ENCODE data around the gene AVP.

The AVP gene

DNA sequence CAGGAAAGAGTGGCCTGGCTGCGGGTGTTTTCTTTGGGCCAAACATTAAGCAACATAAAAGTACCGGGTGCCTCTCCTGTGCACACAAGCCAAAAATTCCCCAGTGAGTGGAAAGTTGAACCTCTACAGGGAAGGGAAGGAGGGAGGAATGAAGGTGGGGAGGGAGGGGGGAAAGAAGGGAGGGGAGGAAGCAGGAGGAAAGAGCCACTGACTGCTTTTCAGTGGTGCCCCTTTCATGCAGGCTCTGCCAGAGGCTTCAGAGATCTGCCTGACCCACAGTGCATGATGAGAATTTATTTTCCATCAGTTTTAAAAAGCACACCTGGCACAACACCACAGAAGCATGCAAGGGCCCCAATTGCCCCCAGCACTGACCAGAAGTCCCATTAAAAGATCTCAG, 27.5 kb upstream of the AVP start:
- Histone ChIP-seq H3K9ac (ENCODE audit: low read length) (no peak overlapping the region), H2AFZ (ENCODE audit: low read depth, low read length, severe bottlenecking) (no peak overlapping the region), H3K4me3 (ENCODE audit: insufficient read depth, low read length, poor library complexity, severe bottlenecking) (no peak overlapping the region), H3K9me3 (ENCODE audit: insufficient read depth, low read length) (no peaks in the 10 kb centered on the region), H3K36me3 (ENCODE audit: low read length) (no peaks in the 10 kb centered on the region), H3K9me2 (replicated peaks; ENCODE audit: insufficient read depth, low read length) (no peaks in the 10 kb centered on the region), H3K4me2 (ENCODE audit: low read depth, low read length, poor library complexity, severe bottlenecking) (no peak overlapping the region), H3K79me2 (ENCODE audit: insufficient read depth, low read length) (no peaks in the 10 kb centered on the region), H4K20me1 (ENCODE audit: low read depth, low read length) (no peaks in the 10 kb centered on the region), H3K27ac (ENCODE audit: low read depth, low read length) (no peak overlapping the region), H3F3A (ENCODE audit: insufficient read depth) (no peaks in the 10 kb centered on the region), H3K27me3 (ENCODE audit: low read length) (no peaks in the 10 kb centered on the region)
- TF ChIP-seq, protein P1, sequence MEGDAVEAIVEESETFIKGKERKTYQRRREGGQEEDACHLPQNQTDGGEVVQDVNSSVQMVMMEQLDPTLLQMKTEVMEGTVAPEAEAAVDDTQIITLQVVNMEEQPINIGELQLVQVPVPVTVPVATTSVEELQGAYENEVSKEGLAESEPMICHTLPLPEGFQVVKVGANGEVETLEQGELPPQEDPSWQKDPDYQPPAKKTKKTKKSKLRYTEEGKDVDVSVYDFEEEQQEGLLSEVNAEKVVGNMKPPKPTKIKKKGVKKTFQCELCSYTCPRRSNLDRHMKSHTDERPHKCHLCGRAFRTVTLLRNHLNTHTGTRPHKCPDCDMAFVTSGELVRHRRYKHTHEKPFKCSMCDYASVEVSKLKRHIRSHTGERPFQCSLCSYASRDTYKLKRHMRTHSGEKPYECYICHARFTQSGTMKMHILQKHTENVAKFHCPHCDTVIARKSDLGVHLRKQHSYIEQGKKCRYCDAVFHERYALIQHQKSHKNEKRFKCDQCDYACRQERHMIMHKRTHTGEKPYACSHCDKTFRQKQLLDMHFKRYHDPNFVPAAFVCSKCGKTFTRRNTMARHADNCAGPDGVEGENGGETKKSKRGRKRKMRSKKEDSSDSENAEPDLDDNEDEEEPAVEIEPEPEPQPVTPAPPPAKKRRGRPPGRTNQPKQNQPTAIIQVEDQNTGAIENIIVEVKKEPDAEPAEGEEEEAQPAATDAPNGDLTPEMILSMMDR (IDR thresholded peaks at IDR 0.05; ENCODE audit: insufficient read depth, low read length, poor library complexity, severe bottlenecking): no peak
- TF ChIP-seq EZH2phosphoT487 (conservative IDR thresholded peaks at IDR 0.05; ENCODE audit: low read length): no peak

DNA sequence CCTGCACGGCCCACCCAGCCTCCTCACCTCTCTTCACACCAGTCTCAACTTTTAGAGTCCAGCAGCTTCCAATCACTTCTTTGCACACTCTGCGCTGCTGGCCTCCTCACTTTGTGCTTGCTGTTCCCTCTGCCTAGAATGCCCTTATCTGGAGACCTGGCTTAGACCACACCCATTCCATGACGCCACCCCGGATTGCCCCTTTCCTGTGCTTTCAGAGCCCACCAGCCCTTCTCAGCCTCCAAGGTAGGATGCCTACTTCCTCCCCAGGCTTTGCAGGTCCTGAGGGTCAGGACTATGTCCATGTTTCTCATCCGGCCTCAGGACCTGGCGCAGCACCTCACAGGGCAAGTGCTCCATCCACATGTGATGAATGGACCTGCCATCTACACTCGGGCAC, 27.0 kb upstream of the AVP start:
- Histone ChIP-seq H3K27me3 (ENCODE audit: low read length) (no peaks in the 10 kb centered on the region), H3K27ac (ENCODE audit: low read depth, low read length) (no peak overlapping the region), H2AFZ (ENCODE audit: low read depth, low read length, severe bottlenecking) (no peak overlapping the region), H3K9me3 (ENCODE audit: insufficient read depth, low read length) (no peaks in the 10 kb centered on the region), H3F3A (ENCODE audit: insufficient read depth) (no peaks in the 10 kb centered on the region), H3K4me2 (ENCODE audit: low read depth, low read length, poor library complexity, severe bottlenecking) (no peak overlapping the region), H4K20me1 (ENCODE audit: low read depth, low read length) (no peaks in the 10 kb centered on the region), H3K79me2 (ENCODE audit: insufficient read depth, low read length) (no peaks in the 10 kb centered on the region), H3K36me3 (ENCODE audit: low read length) (no peaks in the 10 kb centered on the region), H3K9me2 (replicated peaks; ENCODE audit: insufficient read depth, low read length) (no peaks in the 10 kb centered on the region), H3K9ac (ENCODE audit: low read length) (no peak overlapping the region), H3K4me3 (ENCODE audit: insufficient read depth, low read length, poor library complexity, severe bottlenecking) (no peak overlapping the region)
- TF ChIP-seq, protein P1 (IDR thresholded peaks at IDR 0.05; ENCODE audit: insufficient read depth, low read length, poor library complexity, severe bottlenecking): no peak
- no peak for TF ChIP-seq EZH2phosphoT487 (conservative IDR thresholded peaks at IDR 0.05; ENCODE audit: low read length)

DNA sequence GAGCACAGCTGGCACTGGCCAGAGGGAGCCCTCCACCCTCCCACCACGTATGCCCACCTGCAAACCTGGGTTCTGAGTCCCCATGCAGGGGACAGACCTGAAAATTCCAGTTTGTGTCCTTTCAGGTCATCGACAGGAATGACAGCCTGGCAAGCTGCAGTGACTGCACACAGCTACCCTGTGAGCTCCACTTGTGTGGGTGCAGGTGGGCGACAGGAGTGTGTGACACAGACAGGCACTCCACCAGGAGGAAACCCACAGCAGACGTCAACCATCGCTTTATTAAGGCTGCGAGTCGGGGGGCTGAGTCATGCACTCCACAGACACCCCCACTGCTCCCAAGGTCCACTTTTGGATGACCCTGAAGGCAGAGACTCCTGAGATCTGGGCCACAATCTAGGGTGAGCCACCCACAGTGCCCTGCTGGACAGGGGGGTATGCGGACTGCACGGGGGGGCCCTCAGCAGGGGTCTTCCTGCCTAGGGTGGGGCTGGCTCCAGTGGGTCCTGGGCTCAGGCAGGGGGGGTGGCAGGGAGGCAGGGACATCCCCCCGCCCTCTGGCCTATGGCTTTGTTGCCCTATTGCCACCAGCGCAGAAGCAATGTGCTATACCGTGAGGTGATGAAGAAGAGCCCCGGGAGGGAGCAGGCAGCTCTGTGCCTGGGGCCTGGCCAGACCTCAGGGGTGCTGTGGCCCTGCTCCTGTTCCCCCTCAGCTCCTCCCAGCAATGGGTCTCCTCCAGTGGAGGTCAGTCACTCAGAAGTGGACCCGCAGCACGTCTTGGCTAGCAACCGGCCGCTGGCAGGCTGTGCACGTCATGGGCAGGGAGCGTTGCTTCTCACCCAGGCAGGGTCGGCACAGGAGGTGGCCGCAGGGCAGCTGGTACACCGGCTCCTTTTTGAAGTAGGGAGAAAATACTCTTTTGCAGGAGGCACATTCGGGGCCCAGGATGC, 25.1 kb upstream of the AVP start:
- H3F3A ChIP-seq (ENCODE audit: insufficient read depth): no peaks in the 10 kb centered on the region
- no peak for TF ChIP-seq EZH2phosphoT487 (conservative IDR thresholded peaks at IDR 0.05; ENCODE audit: low read length)
- TF ChIP-seq, protein P1 (IDR thresholded peaks at IDR 0.05; ENCODE audit: insufficient read depth, low read length, poor library complexity, severe bottlenecking): no peak
- H3K9me2 ChIP-seq (replicated peaks; ENCODE audit: insufficient read depth, low read length): no peaks in the 10 kb centered on the region

More for the DNA sequence above, 25.1 kb upstream of the AVP start:
- Histone ChIP-seq H4K20me1 (ENCODE audit: low read depth, low read length) (no peaks in the 10 kb centered on the region), H3K9me3 (ENCODE audit: insufficient read depth, low read length) (no peaks in the 10 kb centered on the region), H3K4me2 (ENCODE audit: low read depth, low read length, poor library complexity, severe bottlenecking) (no peak overlapping the region), H2AFZ (ENCODE audit: low read depth, low read length, severe bottlenecking) (no peak overlapping the region), H3K9ac (ENCODE audit: low read length) (no peak overlapping the region), H3K27me3 (ENCODE audit: low read length) (no peaks in the 10 kb centered on the region), H3K36me3 (ENCODE audit: low read length) (no peaks in the 10 kb centered on the region), H3K79me2 (ENCODE audit: insufficient read depth, low read length) (no peaks in the 10 kb centered on the region), H3K27ac (ENCODE audit: low read depth, low read length) (no peak overlapping the region), H3K4me3 (ENCODE audit: insufficient read depth, low read length, poor library complexity, severe bottlenecking) (no peak overlapping the region)

Measured in SU-DHL-6 (cell line).